HG03520 (cell line): ENCODE data around the gene DLGAP1.

ENCODE experiments used
- ATAC-seq: cut with Tn5 transposase; IDR thresholded peaks from one replicate; pipeline ENCODE4 v1.9.1; 2021; ENCODE audit warnings: mild to moderate bottlenecking, moderate library complexity; ENCODE audit not compliant: unreplicated experiment

The DLGAP1 gene

GRCh38 chr18:3910512-3910911 is 544.6 kb downstream of the DLGAP1 start:
- ATAC-seq = no peak

DNA sequence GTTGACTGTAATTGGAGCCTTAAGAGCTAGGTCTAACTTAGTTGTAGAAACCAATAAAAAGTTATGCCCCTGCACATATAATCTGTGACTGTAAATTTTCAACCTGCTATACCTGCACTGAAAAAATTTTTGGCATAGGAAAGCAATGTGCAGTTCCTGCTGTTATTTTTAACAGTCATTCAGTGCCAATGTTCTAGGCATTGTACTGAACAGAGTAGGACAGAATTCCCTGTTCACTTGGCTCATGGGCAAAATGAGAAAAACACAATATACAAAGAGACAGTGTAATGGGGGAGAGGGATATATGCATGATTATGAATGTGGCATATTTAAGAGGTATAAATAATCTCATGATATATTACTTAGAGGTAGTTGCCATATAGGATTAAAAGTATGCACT is 547.2 kb downstream of the DLGAP1 start:
- no peak for ATAC-seq

DNA sequence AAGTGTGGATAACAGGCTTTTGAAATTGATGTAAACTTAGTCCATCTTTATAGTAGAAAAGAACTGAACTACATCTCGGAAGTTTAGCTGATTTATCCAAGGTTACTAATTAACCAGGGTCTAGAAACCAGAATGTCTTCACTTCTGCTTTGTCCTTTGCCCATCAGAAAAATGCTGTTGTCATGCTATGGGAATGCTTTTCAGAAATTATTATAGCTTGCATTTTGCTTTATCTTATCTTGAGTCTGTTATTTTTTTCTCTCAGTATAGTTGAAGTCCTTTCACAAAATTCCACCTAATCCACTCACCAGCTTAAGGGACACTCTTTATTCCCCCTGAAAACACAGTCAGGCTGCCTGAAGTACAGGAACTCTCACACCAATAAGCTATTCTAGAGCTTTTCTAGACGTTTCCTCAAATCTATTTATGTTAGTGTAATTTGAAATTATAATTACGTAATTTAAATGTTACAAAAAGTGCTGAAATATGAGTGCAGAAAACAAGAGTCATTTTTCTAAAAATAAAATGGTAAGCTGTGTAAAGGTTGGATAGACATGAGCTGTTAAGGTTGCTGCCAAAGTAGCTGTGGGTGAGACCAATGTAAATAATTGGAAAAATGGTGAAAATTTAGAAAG is 548.9 kb downstream of the DLGAP1 start:
- no peak for ATAC-seq

- no peak for ATAC-seq
Observed at GRCh38 chr18:3903337-3903736, 551.8 kb downstream of the DLGAP1 start.

GRCh38 chr18:3902676-3903075 is 552.4 kb downstream of the DLGAP1 start:
- no peak for ATAC-seq

DNA sequence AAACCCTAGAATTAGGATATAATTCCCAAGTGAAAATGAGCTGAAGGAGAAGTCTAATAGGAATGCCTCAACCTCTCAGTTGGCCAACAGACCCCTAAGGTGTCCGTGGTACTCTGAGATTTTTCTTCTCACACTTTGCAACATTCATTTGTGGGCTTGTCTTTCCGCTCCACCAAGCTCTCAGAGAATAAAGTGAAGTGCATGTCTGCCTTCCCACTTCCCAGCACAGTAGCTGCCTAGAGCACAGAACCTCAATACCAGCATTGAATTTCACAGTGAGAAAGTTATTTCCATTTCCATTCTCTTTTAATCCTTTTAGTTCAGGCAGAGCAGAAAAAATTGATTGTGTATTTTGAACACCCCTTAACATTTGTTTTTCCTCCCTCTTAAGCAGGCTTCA is 553.3 kb downstream of the DLGAP1 start:
- ATAC-seq = no peak

DNA sequence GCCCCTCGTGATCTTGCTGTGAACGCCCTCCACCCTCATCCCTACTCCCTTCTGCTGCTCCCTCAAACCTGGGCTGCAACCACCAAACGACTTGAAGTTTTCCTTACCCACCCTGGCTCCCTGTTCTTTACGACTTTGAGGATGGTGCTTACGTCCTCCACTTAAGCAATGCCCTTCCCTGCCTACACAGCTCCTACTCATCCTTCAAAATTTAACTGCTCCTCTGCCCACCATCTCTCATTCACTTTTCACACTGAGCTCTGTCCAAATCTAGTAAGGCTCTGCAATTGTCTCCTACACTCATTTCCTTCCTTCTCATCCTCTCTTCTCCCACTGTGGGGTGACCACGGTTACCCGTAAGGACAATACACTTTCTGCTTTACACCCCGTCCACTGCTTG is 554.1 kb downstream of the DLGAP1 start:
- no peak for ATAC-seq

DNA sequence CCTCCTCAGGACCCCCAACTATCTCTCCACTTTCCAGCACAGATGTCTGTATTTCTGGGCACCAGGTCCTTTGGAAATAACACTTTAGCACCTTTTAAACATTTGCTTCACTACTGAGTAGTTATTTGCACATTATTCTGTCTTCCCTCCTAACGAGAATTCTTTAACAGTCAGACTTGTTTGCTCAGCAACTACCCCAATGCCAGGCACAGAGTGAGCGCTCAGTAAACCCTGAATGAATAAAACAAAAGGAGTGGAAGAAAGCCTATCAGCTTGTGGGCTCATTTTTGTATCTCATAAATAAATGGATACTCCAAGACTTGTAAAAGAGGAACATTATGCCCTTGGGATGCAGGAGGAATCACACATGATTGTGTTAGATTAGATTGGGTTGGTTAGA is 554.8 kb downstream of the DLGAP1 start:
- no peak for ATAC-seq

DNA sequence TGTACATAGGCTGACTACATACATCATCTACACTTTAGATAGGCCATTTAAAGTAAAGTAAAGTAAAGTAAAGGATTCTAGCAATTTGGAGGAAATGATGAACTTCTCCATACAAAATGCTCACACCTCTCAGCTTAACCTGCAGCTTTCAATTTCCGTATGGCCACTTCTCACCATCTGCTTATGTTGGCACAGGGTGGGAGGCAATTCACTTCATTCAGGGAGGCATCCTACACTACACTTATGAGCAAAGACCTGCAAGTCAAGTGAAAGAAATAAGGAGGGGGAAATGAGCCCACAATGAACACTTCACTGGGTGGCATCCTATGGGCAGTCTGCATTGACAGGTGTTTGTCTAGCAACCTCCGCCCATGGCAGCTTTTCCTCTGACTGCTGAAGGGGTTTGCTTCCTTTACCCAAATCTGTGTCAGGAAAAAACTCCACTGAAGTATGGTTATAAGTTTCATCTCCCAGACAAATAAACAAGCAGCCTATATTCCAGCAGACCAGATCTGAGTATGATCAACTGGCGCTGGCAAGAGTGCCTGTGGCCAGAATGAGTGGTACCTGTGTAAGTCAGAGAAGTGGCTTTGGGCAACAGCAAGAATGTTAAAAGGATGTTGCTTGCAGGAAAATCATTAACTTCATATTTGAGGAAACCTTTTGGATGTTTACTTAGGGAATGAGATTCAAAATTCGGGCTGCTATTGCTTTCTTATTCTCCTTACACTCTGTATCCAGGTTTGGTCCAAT is 556.1 kb downstream of the DLGAP1 start:
- ATAC-seq = no peak

- ATAC-seq = no peak
Observed at GRCh38 chr18:3892152-3892551, 563.0 kb downstream of the DLGAP1 start.

DNA sequence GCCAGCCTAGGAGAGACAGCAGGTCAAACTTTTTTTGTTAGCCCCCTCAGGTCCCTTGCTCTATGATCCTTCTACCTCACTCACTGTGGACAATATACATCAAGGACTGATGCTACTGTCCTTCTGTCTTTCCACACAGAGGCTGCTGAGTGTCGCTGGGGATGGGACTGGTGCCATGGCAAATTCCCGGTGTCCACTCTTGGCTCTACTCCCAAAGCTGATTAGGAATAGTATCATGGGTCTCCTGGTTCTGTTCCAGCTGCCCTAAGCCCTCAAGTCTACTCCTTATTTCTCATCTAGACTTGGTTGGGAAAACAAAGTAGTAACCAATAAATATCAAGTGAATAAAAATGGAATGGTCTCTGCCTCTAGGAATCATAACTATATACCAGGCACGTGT is 563.9 kb downstream of the DLGAP1 start:
- ATAC-seq = no peak

- ATAC-seq = no peak
Observed at GRCh38 chr18:3889803-3890202, 565.3 kb downstream of the DLGAP1 start.

- no peak for ATAC-seq
Observed at GRCh38 chr18:3889121-3889520, 566.0 kb downstream of the DLGAP1 start.

DNA sequence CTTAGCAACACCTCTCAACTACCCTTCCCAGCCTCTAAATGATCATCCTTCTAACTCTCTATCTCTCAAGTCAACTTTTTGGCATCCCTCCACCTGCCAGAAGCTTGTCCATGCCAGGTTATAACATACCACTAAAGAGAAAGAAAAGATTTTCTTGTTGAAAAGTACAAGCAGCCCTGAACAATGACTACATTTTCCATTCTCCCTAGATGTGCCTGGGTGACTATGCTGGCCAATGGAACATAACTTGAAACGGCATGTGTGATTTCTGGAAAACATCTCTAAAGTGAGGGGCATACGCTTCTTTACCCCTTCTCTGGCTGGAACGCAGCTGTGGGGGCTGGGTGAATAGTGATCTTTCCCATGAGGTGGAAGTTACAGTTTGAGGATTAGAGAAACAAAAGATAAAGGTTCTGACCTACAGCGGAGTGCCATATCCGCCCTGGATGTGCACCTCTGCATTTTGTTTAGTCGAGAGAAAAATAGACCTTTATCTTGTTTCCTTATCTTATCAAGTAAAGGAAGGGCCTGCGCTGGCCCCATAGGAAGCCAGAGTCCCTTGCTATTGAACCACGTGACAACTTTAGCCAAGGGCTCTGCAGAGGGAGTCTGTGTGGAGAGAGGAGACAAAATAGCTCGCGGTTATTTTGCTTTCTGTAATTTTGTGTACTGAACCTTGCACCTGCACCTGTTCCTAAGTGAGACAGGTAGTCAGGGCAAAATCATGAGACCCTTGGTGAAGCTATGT is 568.4 kb downstream of the DLGAP1 start:
- no peak for ATAC-seq

- ATAC-seq = peak; percentile 53
Observed at GRCh38 chr18:3885209-3885792, 569.8 kb downstream of the DLGAP1 start.

DNA sequence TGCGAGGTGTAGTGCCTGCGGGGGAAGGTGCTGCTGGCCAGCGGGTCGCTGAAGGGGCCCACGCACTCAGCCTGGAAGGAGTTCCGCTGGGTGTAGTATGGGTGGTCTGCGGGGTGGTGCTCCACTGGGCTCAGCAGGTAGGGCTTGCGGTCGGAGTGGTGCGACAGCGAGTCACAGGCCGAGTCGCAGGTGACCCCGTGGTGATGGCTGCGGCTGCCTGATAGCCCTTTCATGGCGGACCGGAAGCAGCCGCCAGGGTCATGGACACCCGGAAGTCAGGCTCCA is 575.3 kb downstream of the DLGAP1 start:
- ATAC-seq = no peak

DNA sequence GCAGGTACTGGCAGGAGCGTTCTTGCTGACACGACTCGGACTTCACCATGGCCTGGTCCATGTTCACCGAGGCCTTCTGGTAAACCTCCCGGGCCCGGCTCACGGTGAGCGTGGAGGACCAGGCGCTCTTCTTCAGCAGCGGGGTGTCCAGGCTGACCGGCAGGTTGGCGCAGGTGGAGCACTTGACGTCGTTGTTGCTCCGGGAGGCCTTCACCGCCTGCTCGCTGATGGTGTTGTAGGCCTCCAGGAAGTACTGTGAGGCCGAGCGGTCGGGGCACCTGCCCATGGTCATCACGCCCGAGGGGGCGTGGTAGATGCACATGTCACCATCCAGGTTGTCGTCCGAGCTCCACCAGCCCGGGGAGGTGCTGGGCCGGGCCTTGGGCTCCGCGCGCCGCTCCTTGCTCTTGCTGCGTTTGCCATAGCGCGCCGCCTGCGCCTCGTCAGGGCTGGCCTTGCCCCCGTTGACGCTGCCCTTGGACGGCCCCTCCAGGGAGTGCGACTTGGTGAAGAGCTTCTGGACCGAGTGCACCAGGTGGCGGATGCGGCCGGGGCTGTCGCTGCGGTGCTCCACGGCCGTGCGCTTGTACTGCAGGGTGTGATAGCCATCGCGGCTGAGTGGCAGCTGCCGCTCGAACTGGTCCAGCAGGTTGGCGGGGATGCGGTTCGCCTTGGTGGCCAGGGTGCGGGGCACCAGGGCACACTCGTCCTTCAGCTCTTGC is 575.8 kb downstream of the DLGAP1 start:
- no peak for ATAC-seq

- ATAC-seq = no peak
Observed at GRCh38 chr18:3878401-3878800, 576.7 kb downstream of the DLGAP1 start.

- ATAC-seq = no peak
Observed at GRCh38 chr18:3877678-3878077, 577.4 kb downstream of the DLGAP1 start.

DNA sequence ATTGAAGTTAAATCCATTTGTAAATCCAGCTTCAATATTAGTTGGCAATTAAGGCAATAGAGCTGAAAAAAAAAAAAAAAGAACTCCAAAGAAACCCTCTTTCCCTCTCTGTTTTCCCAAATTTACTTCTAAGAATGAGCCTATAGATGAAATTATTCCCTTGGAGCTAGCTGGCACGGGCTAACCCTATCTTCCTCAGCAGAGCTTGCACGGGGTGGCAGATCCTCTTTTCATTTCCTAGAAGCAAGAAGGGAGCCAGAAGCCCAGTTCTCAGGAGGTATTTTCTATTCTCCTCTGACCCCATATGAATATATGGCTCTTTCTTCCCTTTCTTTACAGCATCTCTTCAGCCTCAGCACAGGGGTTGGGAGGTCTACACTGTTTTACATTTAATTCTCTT is 579.1 kb downstream of the DLGAP1 start:
- ATAC-seq = no peak

GRCh38 chr18:3875376-3875775 is 579.7 kb downstream of the DLGAP1 start:
- ATAC-seq = no peak
